ENCODE measurements around the gene OTUD7B. TPM values are rescaled to one million over a fixed set of nuclear protein-coding genes. Genes with fewer than 3 reads are reported as not detected.

OTUD7B gene
- total and polyA plus RNA-seq, 12 donors: 5.7 to 45.7 (median 19.8) TPM

DNA sequence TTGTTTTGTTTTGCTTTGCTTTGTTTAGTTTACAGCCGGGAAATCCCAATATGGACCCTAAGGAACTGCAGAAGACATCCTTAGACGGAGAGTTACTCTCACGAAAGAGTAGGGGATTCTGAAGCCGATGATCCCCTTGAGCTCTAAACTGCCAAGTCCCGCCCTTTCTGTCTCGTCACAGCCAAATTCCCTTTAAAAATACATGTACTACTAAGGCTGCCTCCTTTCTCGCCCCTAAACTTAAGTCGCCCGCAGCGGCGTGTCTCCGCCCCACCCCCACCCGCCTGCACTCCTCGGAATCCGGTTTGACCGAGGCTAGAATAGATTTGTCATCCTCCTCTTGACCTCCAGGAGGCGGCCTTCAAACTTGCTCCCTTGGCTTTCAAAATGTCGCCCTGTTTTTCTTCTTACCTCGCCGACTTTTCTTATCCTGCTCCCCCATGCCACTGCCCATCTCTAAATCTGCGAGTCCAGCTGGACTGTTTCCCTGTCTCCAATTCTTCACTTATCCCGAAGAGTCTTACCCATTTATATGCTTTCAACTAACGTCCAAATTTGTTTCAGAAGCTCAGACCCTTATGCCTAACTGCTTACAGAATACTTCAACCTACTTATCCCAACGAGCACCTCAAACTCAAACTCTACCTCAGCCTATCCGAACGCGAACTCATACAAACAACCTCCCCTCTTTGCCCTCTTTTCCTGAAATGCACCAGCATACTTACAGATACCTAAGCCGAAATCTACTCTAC, 122.1 kb downstream of the OTUD7B start:
- Histone ChIP-seq H3K4me1 (replicated peaks in 1 of 2) (peaks cover 9 to 15% of the 10 kb centered on the region in 2 donors), H3K4me3 (peak overlapping the region in 2 of 4 donors; percentile 48 to 81), H3K36me3 (replicated peaks in 1 of 2) (no peaks in the 10 kb centered on the region), H3K27ac (peak overlapping the region; percentile 95 to 100 (median 99)), H3K9me3 (replicated peaks in 1 of 3) (no peaks in the 10 kb centered on the region), H3K27me3 (no peaks in the 10 kb centered on the region)
- WGBS, 4 donors: 4 to 5% (median 4%) methylated on average over 28 of the region's 28 CpGs
- peak; percentile 75 to 93 (median 83) for DNase-seq
- intact Hi-C loops (cut with DNase I): no loop called here
- TF ChIP-seq POLR2A (IDR thresholded peaks at IDR 0.05): peak in 1 of 2 donors; percentile 38
- TF ChIP-seq, protein P1, sequence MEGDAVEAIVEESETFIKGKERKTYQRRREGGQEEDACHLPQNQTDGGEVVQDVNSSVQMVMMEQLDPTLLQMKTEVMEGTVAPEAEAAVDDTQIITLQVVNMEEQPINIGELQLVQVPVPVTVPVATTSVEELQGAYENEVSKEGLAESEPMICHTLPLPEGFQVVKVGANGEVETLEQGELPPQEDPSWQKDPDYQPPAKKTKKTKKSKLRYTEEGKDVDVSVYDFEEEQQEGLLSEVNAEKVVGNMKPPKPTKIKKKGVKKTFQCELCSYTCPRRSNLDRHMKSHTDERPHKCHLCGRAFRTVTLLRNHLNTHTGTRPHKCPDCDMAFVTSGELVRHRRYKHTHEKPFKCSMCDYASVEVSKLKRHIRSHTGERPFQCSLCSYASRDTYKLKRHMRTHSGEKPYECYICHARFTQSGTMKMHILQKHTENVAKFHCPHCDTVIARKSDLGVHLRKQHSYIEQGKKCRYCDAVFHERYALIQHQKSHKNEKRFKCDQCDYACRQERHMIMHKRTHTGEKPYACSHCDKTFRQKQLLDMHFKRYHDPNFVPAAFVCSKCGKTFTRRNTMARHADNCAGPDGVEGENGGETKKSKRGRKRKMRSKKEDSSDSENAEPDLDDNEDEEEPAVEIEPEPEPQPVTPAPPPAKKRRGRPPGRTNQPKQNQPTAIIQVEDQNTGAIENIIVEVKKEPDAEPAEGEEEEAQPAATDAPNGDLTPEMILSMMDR (IDR thresholded peaks at IDR 0.05): peak in 5 of 6 experiments; percentile 28 to 60 (median 51)

Other genes starting within 250 kb of the OTUD7B start
- 10 to 100 TPM in 7 of 9 donors, 1 to 10 TPM in 2; 2.3 to 38.0 (median 20.2) TPM for gene FCGR1A, start 228.0 kb downstream of the OTUD7B start, total RNA-seq
- 10 to 100 TPM; 10.6 to 64.2 (median 63.5) TPM for gene FCGR1A, start 228.0 kb downstream of the OTUD7B start, polyA plus RNA-seq
- 10 to 100 TPM; 12.3 to 63.8 (median 32.7) TPM for gene BOLA1, start 111.2 kb downstream of the OTUD7B start, total RNA-seq
- gene BOLA1, start 111.2 kb downstream of the OTUD7B start, polyA plus RNA-seq: 10 to 100 TPM; 12.2 to 50.2 (median 41.0) TPM
- gene SV2A, start 92.9 kb downstream of the OTUD7B start, total RNA-seq: 10 to 100 TPM in 4 of 9 donors, 1 to 10 TPM in 5; 2.8 to 31.8 (median 8.1) TPM
- gene SV2A, start 92.9 kb downstream of the OTUD7B start, polyA plus RNA-seq: 10 to 100 TPM; 11.1 to 24.1 (median 12.8) TPM
- 10 to 100 TPM; 10.2 to 59.3 (median 27.6) TPM for gene SF3B4, start 82.9 kb downstream of the OTUD7B start, total RNA-seq
- 10 to 100 TPM; 41.0 to 83.6 (median 57.5) TPM for gene SF3B4, start 82.9 kb downstream of the OTUD7B start, polyA plus RNA-seq
- 10 to 100 TPM; 14.5 to 70.6 (median 40.2) TPM for gene MTMR11, start 73.8 kb downstream of the OTUD7B start, total RNA-seq
- gene MTMR11, start 73.8 kb downstream of the OTUD7B start, polyA plus RNA-seq: 10 to 100 TPM; 52.6 to 70.0 (median 60.2) TPM
- gene VPS45, start 57.0 kb upstream of the OTUD7B start, total RNA-seq: 10 to 100 TPM; 36.5 to 78.9 (median 54.2) TPM
- gene VPS45, start 57.0 kb upstream of the OTUD7B start, polyA plus RNA-seq: 10 to 100 TPM; 49.2 to 67.4 (median 59.2) TPM
- gene PLEKHO1, start 139.2 kb upstream of the OTUD7B start, total RNA-seq: 100 to 1,000 TPM in 1 of 9 donors, 10 to 100 TPM in 8; 36.2 to 109 (median 77.9) TPM
- 100 to 1,000 TPM in 2 of 3 donors, 10 to 100 TPM in 1; 47.3 to 298 (median 227) TPM for gene PLEKHO1, start 139.2 kb upstream of the OTUD7B start, polyA plus RNA-seq
- 10 to 100 TPM; 13.2 to 48.2 (median 23.0) TPM for gene ANP32E, start 225.4 kb upstream of the OTUD7B start, total RNA-seq
- gene ANP32E, start 225.4 kb upstream of the OTUD7B start, polyA plus RNA-seq: 10 to 100 TPM; 35.8 to 81.9 (median 50.3) TPM
- 1 to 10 TPM in 1 of 9 donors, under 1 TPM in 4, not detected in 4; 0.32 to 1.1 (median 0.69) TPM for gene CA14, start 247.0 kb upstream of the OTUD7B start, total RNA-seq
- under 1 TPM in 1 of 3 donors, not detected in 2; 0.51 TPM for gene CA14, start 247.0 kb upstream of the OTUD7B start, polyA plus RNA-seq

Data from adrenal gland (tissue), 12 donors.